ENCODE results near the gene TUBB2B. TPM values are rescaled to one million over a fixed set of nuclear protein-coding genes. Genes with fewer than 3 reads are reported as not detected.

Gene TUBB2B
- total and polyA plus RNA-seq, 2 experiments from 2014 or later, result 355 to 794 TPM

DNA sequence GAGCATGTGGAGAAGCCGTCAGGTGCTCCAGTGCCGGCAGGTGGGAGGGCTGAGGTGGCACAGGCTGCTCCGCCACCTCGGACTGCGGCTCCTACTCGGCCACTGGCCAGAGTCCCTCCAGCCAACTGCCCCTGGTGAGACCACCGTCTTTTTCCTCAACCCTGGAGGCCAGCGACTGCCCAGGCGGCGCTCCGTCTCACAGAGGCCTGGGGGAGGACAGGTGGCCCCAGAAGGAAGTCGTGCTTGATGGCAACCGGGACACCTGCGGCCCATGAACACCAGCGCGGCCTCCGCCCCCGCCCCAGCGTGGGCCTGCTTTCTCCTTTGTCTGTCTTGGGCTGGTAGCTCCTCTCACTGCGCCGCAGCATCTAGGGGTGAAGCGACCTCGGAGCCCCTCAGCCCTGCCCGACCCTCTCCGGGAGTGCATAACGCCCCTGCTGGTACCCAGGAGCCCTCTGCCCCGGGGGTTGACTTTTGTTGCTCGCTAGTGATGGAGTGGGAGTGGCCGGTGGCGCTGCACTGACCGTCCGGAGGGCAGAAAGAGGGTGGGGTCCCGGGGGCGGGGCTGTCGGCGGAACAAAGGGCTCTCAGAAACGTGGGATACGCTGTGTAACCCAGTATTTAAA lies 706 bp upstream of the TUBB2B start:
- Histone ChIP-seq H4K20me1 (replicated peaks; ENCODE audit: insufficient read depth) (peaks cover 26% of the 10 kb centered on the region), H3K4me1 (ENCODE audit: insufficient read depth) (peaks cover 36% of the 10 kb centered on the region), H2AFZ (peak overlapping the region; percentile 72), H3K36me3 (ENCODE audit: insufficient read depth) (peaks cover 6% of the 10 kb centered on the region), H3K27me3 (ENCODE audit: insufficient read depth) (peaks cover 33% of the 10 kb centered on the region), H3K4me2 (peak overlapping the region; percentile 96), H3F3A (replicated peaks; ENCODE audit: low read depth) (peaks cover 34% of the 10 kb centered on the region), H3K4me3 (peak overlapping the region; percentile 93), H3K9me2 (ENCODE audit: insufficient read depth) (no peaks in the 10 kb centered on the region), H3K79me2 (replicated peaks; ENCODE audit: insufficient read depth) (peaks cover 21% of the 10 kb centered on the region), H3K27ac (ENCODE audit: low read depth) (peak overlapping the region; percentile 79; the same call in 1 of the 2 replicates)
- peak overlapping the region; percentile 91 for H3K4me3 Mint-ChIP-seq
- peaks cover 47% of the 10 kb centered on the region for H3K4me1 Mint-ChIP-seq
- peak; percentile 88 for DNase-seq (ENCODE audit: low spot score)
- peak overlapping the region; percentile 94 for H3K27ac Mint-ChIP-seq
- TF ChIP-seq ZNF114 (CRISPR knock-in tag; IDR thresholded peaks at IDR 0.05) (no peak), POLR2AphosphoS5 (IDR thresholded peaks at IDR 0.05; ENCODE audit: low read depth) (peak; percentile 74), EZH2 (IDR thresholded peaks at IDR 0.05; ENCODE audit: low read depth, unreplicated experiment) (no peak), STAT1 (IDR thresholded peaks at IDR 0.05; ENCODE audit: unreplicated experiment) (no peak), EZH2phosphoT487 (IDR thresholded peaks at IDR 0.05; ENCODE audit: unreplicated experiment) (no peak), ZNF331 (CRISPR knock-in tag; IDR thresholded peaks at IDR 0.05; ENCODE audit: low read depth) (no peak)
- TF ChIP-seq, protein P1, sequence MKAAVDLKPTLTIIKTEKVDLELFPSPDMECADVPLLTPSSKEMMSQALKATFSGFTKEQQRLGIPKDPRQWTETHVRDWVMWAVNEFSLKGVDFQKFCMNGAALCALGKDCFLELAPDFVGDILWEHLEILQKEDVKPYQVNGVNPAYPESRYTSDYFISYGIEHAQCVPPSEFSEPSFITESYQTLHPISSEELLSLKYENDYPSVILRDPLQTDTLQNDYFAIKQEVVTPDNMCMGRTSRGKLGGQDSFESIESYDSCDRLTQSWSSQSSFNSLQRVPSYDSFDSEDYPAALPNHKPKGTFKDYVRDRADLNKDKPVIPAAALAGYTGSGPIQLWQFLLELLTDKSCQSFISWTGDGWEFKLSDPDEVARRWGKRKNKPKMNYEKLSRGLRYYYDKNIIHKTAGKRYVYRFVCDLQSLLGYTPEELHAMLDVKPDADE (IDR thresholded peaks at IDR 0.05), result 0 out of 2 replicates have a peak, but pooled peaks have one; percentile 36
- TF ChIP-seq, protein P2, sequence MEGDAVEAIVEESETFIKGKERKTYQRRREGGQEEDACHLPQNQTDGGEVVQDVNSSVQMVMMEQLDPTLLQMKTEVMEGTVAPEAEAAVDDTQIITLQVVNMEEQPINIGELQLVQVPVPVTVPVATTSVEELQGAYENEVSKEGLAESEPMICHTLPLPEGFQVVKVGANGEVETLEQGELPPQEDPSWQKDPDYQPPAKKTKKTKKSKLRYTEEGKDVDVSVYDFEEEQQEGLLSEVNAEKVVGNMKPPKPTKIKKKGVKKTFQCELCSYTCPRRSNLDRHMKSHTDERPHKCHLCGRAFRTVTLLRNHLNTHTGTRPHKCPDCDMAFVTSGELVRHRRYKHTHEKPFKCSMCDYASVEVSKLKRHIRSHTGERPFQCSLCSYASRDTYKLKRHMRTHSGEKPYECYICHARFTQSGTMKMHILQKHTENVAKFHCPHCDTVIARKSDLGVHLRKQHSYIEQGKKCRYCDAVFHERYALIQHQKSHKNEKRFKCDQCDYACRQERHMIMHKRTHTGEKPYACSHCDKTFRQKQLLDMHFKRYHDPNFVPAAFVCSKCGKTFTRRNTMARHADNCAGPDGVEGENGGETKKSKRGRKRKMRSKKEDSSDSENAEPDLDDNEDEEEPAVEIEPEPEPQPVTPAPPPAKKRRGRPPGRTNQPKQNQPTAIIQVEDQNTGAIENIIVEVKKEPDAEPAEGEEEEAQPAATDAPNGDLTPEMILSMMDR (conservative IDR thresholded peaks at IDR 0.05; ENCODE audit: low read depth in 2 of 2), result 0 out of 4 replicates have a peak, but pooled peaks have one; percentile 4 to 11
- TF ChIP-seq, protein P3, sequence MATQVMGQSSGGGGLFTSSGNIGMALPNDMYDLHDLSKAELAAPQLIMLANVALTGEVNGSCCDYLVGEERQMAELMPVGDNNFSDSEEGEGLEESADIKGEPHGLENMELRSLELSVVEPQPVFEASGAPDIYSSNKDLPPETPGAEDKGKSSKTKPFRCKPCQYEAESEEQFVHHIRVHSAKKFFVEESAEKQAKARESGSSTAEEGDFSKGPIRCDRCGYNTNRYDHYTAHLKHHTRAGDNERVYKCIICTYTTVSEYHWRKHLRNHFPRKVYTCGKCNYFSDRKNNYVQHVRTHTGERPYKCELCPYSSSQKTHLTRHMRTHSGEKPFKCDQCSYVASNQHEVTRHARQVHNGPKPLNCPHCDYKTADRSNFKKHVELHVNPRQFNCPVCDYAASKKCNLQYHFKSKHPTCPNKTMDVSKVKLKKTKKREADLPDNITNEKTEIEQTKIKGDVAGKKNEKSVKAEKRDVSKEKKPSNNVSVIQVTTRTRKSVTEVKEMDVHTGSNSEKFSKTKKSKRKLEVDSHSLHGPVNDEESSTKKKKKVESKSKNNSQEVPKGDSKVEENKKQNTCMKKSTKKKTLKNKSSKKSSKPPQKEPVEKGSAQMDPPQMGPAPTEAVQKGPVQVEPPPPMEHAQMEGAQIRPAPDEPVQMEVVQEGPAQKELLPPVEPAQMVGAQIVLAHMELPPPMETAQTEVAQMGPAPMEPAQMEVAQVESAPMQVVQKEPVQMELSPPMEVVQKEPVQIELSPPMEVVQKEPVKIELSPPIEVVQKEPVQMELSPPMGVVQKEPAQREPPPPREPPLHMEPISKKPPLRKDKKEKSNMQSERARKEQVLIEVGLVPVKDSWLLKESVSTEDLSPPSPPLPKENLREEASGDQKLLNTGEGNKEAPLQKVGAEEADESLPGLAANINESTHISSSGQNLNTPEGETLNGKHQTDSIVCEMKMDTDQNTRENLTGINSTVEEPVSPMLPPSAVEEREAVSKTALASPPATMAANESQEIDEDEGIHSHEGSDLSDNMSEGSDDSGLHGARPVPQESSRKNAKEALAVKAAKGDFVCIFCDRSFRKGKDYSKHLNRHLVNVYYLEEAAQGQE (IDR thresholded peaks at IDR 0.05; ENCODE audit: unreplicated experiment), result peak; percentile 19
- H3K9me3 Mint-ChIP-seq, result no peaks in the 10 kb centered on the region; the same call in 2 of the 3 replicates
- H3K27me3 Mint-ChIP-seq (ENCODE audit: insufficient read depth, low read depth, poor library complexity), result peaks cover 46% of the 10 kb centered on the region
- ATAC-seq, result peak; percentile 29
- H3K36me3 Mint-ChIP-seq (ENCODE audit: low read depth), result peaks cover 30% of the 10 kb centered on the region
